ENCODE measurements around the gene FRMD8. TPM values are rescaled to one million over a fixed set of nuclear protein-coding genes. Genes with fewer than 3 reads are reported as not detected.
A peak's percentile ranks its signal among the peaks of the same experiment; 100 is the strongest.

The FRMD8 gene
- total and polyA plus RNA-seq, 9 of the 15 experiments (the other 6 are each of a cell fraction or from before 2014, with no cell fraction given), result 4.5 to 54.5 (median 15.8) TPM

GRCh38 chr11:65388731-65389130 is 2.3 kb downstream of the FRMD8 start:
- DNase-seq (ENCODE audit: extremely low read depth in 1 of 4, low spot score in 3 of 4) (no peak), ATAC-seq (no peak), FAIRE-seq (no peak)
- peak overlapping the region; percentile 13 to 75; a peak in 2 of 4 replicates for H3K9ac ChIP-seq (ENCODE audit: insufficient read depth in 1 of 2, low read depth in 2 of 2, low read length in 2 of 2)
- no peak overlapping the region for H3K4me3 ChIP-seq
- WGBS (ENCODE audit: insufficient coverage, low coverage, missing lambda C conversion rate), result 75% methylated on average over 4 of the region's 4 CpGs
- H4K20me1 ChIP-seq (replicated peaks; ENCODE audit: control insufficient read depth, insufficient read depth, low read length), result peaks cover 9% of the 10 kb centered on the region
- no peaks in the 10 kb centered on the region; the same call in 1 of the 2 replicates for H3K9me3 ChIP-seq (replicated peaks; ENCODE audit: control insufficient read depth, insufficient read depth, low read depth, low read length)
- BruUV-seq (replicated peaks), result no TSS peak
- POLR2A ChIA-PET, result interaction anchor here (0.6 to 16.2 kb wide), 10 partner anchors 9 to 219 kb away, joined by 3 to 253 read pairs (median 4); partner anchors contain the start of genes MALAT1, NEAT1 and SPDYC
- H3K4me1 ChIP-seq (replicated peaks in 1 of 2; ENCODE audit: control insufficient read depth in 2 of 2, insufficient read depth in 2 of 2, low read length in 2 of 2), result peaks cover 32 to 70% of the 10 kb centered on the region in 2 experiments
- peaks cover 37% of the 10 kb centered on the region for H3K79me2 ChIP-seq (ENCODE audit: control insufficient read depth, insufficient read depth, low read length)
- CTCF ChIA-PET (ENCODE audit: low intra/inter-chr PET ratio), result interaction anchor here (0.7 kb wide), 1 partner anchor 21 kb away, joined by 3 read pairs; no protein-coding TSS in a partner anchor
- no peaks in the 10 kb centered on the region for H3K27me3 ChIP-seq (ENCODE audit: control insufficient read depth in 2 of 2, insufficient read depth in 2 of 2, low read length in 2 of 2)
- TF ChIP-seq FOXA3 (CRISPR knock-in tag; conservative IDR thresholded peaks at IDR 0.05 in 1 of 2, IDR thresholded peaks at IDR 0.05 in 1 of 2) (0 out of 4 replicates have a peak, but pooled peaks of 1 of the 2 experiments have one; percentile 21), EP300 (IDR thresholded peaks at IDR 0.05; ENCODE audit: low read length) (no peak)
- H3K36me3 ChIP-seq (ENCODE audit: control insufficient read depth, insufficient read depth, low read length), result peaks cover 54% of the 10 kb centered on the region; the same call in 2 of the 3 replicates
- intact Hi-C loops (cut with micrococcal nuclease) (no loop called here), in situ Hi-C loops (cut with MboI) (no loop called here)
- H3K27ac ChIP-seq (ENCODE audit: extremely low read depth, low read depth, low read length), result no peak overlapping the region; the same call in 2 of the 3 replicates
- H3K9me1 ChIP-seq (ENCODE audit: control insufficient read depth, insufficient read depth, low read length), result no peaks in the 10 kb centered on the region
- peak overlapping the region; percentile 43 for H3K4me2 ChIP-seq (ENCODE audit: insufficient read depth, low read length)
- H2AFZ ChIP-seq (ENCODE audit: low read depth, low read length), result no peak overlapping the region

GRCh38 chr11:65389294-65389980 is 3.0 kb downstream of the FRMD8 start:
- ChIA-PET CTCF (ENCODE audit: low intra/inter-chr PET ratio) (interaction anchor here (0.7 kb wide), 1 partner anchor 22 kb away, joined by 3 read pairs; no protein-coding TSS in a partner anchor), POLR2A (interaction anchor here (0.6 to 16.2 kb wide), 5 partner anchors 8 to 113 kb away, joined by 3 to 253 read pairs (median 21); partner anchors contain the start of genes MALAT1 and NEAT1)
- peaks cover 9% of the 10 kb centered on the region for H4K20me1 ChIP-seq (replicated peaks; ENCODE audit: control insufficient read depth, insufficient read depth, low read length)
- H3K79me2 ChIP-seq (ENCODE audit: control insufficient read depth, insufficient read depth, low read length), result peaks cover 37% of the 10 kb centered on the region
- peak overlapping the region in 1 of 2 experiments; percentile 75; a peak in 2 of 4 replicates for H3K9ac ChIP-seq (ENCODE audit: insufficient read depth in 1 of 2, low read depth in 2 of 2, low read length in 2 of 2)
- H3K4me2 ChIP-seq (ENCODE audit: insufficient read depth, low read length), result no peak overlapping the region
- ATAC-seq (no peak), FAIRE-seq (no peak), DNase-seq (ENCODE audit: extremely low read depth in 1 of 4, low spot score in 3 of 4) (no peak)
- H3K4me3 ChIP-seq, result no peak overlapping the region
- no peaks in the 10 kb centered on the region for H3K27me3 ChIP-seq (ENCODE audit: control insufficient read depth in 2 of 2, insufficient read depth in 2 of 2, low read length in 2 of 2)
- BruUV-seq (replicated peaks), result no TSS peak
- no peaks in the 10 kb centered on the region for H3K9me1 ChIP-seq (ENCODE audit: control insufficient read depth, insufficient read depth, low read length)
- in situ Hi-C loops (cut with MboI), result no loop called here
- H3K27ac ChIP-seq (ENCODE audit: extremely low read depth, low read depth, low read length), result no peak overlapping the region; the same call in 2 of the 3 replicates
- 92% methylated on average over 17 of the region's 20 CpGs for WGBS (ENCODE audit: insufficient coverage, low coverage, missing lambda C conversion rate)
- H3K36me3 ChIP-seq (ENCODE audit: control insufficient read depth, insufficient read depth, low read length), result peaks cover 59% of the 10 kb centered on the region; the same call in 2 of the 3 replicates
- H3K4me1 ChIP-seq (replicated peaks in 1 of 2; ENCODE audit: control insufficient read depth in 2 of 2, insufficient read depth in 2 of 2, low read length in 2 of 2), result peaks cover 26 to 71% of the 10 kb centered on the region in 2 experiments
- H3K9me3 ChIP-seq (replicated peaks; ENCODE audit: control insufficient read depth, insufficient read depth, low read depth, low read length), result no peaks in the 10 kb centered on the region; the same call in 1 of the 2 replicates
- intact Hi-C loops (cut with micrococcal nuclease), result no loop called here
- no peak overlapping the region for H2AFZ ChIP-seq (ENCODE audit: low read depth, low read length)
- TF ChIP-seq ZNF398 (CRISPR knock-in tag; IDR thresholded peaks at IDR 0.05) (no peak), THRAP3 (IDR thresholded peaks at IDR 0.05; ENCODE audit: borderline replicate concordance) (no peak), DLX4 (CRISPR knock-in tag; IDR thresholded peaks at IDR 0.05) (no peak), GATAD2A (IDR thresholded peaks at IDR 0.05) (no peak), FOXK1 (CRISPR knock-in tag; IDR thresholded peaks at IDR 0.05; ENCODE audit: borderline replicate concordance) (no peak), ZBTB33 (CRISPR knock-in tag; IDR thresholded peaks at IDR 0.05) (0 out of 2 replicates have a peak, but pooled peaks have one; percentile 50)

All from K562 (cell line).